Measurements from ENCODE around the gene NLGN2. TPM values are rescaled to one million over a fixed set of nuclear protein-coding genes. Genes with fewer than 3 reads are reported as not detected.

The NLGN2 gene
- total RNA-seq, 1 donor, result 5.8 TPM

GRCh38 chr17:7432296-7432695 is 24.7 kb downstream of the NLGN2 start:
- Histone ChIP-seq H3K9me3 (ENCODE audit: low read depth, low read length) (no peaks in the 10 kb centered on the region), H3K4me2 (ENCODE audit: insufficient read depth, low read length) (no peak overlapping the region), H3K79me2 (ENCODE audit: insufficient read depth, low read length) (no peaks in the 10 kb centered on the region), H3K4me1 (ENCODE audit: insufficient read depth, low read length) (peaks cover 12% of the 10 kb centered on the region), H3K27me3 (ENCODE audit: insufficient read depth, low read length) (peaks cover 4% of the 10 kb centered on the region), H4K20me1 (ENCODE audit: insufficient read depth, low read length) (no peaks in the 10 kb centered on the region), H3K27ac (ENCODE audit: low read depth, low read length) (no peak overlapping the region), H2AFZ (ENCODE audit: low read length) (no peak overlapping the region), H3K4me3 (ENCODE audit: insufficient read depth, low read length) (no peak overlapping the region), H3K36me3 (ENCODE audit: insufficient read depth, low read length) (no peaks in the 10 kb centered on the region)
- DNase-seq (ENCODE audit: insufficient read length, low spot score, missing footprints), result no peak
- TF ChIP-seq, protein P1, sequence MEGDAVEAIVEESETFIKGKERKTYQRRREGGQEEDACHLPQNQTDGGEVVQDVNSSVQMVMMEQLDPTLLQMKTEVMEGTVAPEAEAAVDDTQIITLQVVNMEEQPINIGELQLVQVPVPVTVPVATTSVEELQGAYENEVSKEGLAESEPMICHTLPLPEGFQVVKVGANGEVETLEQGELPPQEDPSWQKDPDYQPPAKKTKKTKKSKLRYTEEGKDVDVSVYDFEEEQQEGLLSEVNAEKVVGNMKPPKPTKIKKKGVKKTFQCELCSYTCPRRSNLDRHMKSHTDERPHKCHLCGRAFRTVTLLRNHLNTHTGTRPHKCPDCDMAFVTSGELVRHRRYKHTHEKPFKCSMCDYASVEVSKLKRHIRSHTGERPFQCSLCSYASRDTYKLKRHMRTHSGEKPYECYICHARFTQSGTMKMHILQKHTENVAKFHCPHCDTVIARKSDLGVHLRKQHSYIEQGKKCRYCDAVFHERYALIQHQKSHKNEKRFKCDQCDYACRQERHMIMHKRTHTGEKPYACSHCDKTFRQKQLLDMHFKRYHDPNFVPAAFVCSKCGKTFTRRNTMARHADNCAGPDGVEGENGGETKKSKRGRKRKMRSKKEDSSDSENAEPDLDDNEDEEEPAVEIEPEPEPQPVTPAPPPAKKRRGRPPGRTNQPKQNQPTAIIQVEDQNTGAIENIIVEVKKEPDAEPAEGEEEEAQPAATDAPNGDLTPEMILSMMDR (IDR thresholded peaks at IDR 0.05; ENCODE audit: extremely low read depth, low read depth, low read length), result no peak

GRCh38 chr17:7435676-7436555 is 28.3 kb downstream of the NLGN2 start:
- peaks cover 23% of the 10 kb centered on the region for H3K4me1 ChIP-seq (ENCODE audit: insufficient read depth, low read length)
- H3K79me2 ChIP-seq (ENCODE audit: insufficient read depth, low read length), result no peaks in the 10 kb centered on the region
- H3K4me2 ChIP-seq (ENCODE audit: insufficient read depth, low read length), result peak overlapping the region; percentile 85
- peak overlapping the region; percentile 68 for H3K4me3 ChIP-seq (ENCODE audit: insufficient read depth, low read length)
- TF ChIP-seq, protein P1 (IDR thresholded peaks at IDR 0.05; ENCODE audit: extremely low read depth, low read depth, low read length), result no peak
- peaks cover 39% of the 10 kb centered on the region for H3K27me3 ChIP-seq (ENCODE audit: insufficient read depth, low read length)
- no peaks in the 10 kb centered on the region for H3K9me3 ChIP-seq (ENCODE audit: low read depth, low read length)
- H4K20me1 ChIP-seq (ENCODE audit: insufficient read depth, low read length), result no peaks in the 10 kb centered on the region
- DNase-seq (ENCODE audit: insufficient read length, low spot score, missing footprints), result peak; percentile 94
- H2AFZ ChIP-seq (ENCODE audit: low read length), result peak overlapping the region; percentile 73
- no peaks in the 10 kb centered on the region for H3K36me3 ChIP-seq (ENCODE audit: insufficient read depth, low read length)
- H3K27ac ChIP-seq (ENCODE audit: low read depth, low read length), result no peak overlapping the region

DNA sequence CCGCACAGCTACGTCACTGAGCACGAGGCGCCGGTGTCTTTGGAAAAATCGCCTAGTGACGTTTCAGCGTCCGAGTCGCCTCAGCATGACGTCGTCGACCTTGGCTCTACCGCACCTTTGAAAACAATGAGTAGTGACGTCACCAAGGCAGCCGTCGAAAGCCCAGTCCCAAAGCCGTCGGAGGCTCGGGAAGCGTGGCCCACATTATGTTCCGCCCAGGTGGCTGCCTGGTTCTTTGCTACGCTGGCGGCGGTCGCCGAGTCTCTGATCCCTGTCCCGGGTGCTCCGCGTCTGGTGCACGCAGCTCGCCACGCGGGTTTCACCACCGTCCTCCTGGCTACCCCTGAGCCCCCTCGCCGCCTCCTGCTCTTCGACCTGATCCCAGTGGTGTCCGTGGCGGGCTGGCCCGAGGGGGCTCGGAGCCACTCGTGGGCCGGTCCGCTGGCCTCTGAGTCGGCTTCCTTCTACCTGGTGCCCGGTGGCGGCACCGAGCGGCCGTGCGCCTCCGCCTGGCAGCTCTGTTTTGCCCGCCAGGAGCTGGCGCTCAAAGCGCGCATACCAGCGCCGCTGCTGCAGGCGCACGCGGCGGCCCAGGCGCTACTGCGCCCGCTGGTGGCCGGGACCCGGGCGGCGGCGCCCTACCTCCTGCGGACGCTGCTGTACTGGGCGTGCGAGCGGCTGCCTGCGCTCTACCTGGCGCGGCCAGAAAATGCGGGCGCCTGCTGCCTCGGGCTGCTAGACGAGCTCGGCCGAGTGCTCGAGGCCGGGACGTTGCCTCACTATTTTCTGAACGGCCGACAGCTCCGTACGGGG is 29.1 kb downstream of the NLGN2 start:
- H4K20me1 ChIP-seq (ENCODE audit: insufficient read depth, low read length), result no peaks in the 10 kb centered on the region
- H3K27ac ChIP-seq (ENCODE audit: low read depth, low read length), result no peak overlapping the region
- no peaks in the 10 kb centered on the region for H3K9me3 ChIP-seq (ENCODE audit: low read depth, low read length)
- H3K27me3 ChIP-seq (ENCODE audit: insufficient read depth, low read length), result peaks cover 40% of the 10 kb centered on the region
- peak; percentile 98 for DNase-seq (ENCODE audit: insufficient read length, low spot score, missing footprints)
- H3K36me3 ChIP-seq (ENCODE audit: insufficient read depth, low read length), result no peaks in the 10 kb centered on the region
- H3K4me2 ChIP-seq (ENCODE audit: insufficient read depth, low read length), result peak overlapping the region; percentile 85
- H3K4me1 ChIP-seq (ENCODE audit: insufficient read depth, low read length), result peaks cover 26% of the 10 kb centered on the region
- peak overlapping the region; percentile 73 for H2AFZ ChIP-seq (ENCODE audit: low read length)
- peak overlapping the region; percentile 58 for H3K4me3 ChIP-seq (ENCODE audit: insufficient read depth, low read length)
- no peaks in the 10 kb centered on the region for H3K79me2 ChIP-seq (ENCODE audit: insufficient read depth, low read length)
- TF ChIP-seq, protein P1 (IDR thresholded peaks at IDR 0.05; ENCODE audit: extremely low read depth, low read depth, low read length), result peak; percentile 60
